CMK (cell line): ENCODE data around the gene ACTR3C.
"Not testable (repeated sequence)": the region's sequence is repeated elsewhere in the genome, so short reads cannot be mapped to it uniquely, and the experiment has no call there.

Source experiments
- DNase-seq: peaks from one replicate; pipeline ENCODE4 v3.0.0-alpha.2; 2010; ENCODE audit warnings: low read depth

Gene ACTR3C

GRCh38 chr7:150335108-150335773 is 11.9 kb upstream of the ACTR3C start:
- no peak for DNase-seq

- no peak for DNase-seq
These were observed 10.8 kb upstream of the ACTR3C start for GRCh38 chr7:150334108-150334507.

DNA sequence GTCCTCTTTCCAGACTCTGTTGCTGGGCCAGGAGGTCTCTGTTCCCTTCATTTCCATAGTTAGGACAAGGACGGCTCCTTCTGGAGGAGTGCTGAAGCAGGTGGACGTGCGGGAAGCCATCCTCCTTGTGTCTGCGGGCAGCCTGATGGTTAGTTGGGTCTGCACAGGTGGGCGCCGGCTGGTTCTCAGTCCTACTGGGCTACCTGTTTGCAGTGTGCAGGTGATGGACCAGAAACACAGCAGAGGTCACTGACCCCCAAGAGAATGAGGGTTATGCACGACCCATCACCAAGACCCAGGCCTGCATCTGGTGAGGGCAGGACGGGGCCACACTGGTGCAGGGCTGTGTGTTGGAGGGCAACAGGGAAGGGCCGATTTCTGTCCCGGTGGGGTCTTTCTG is 10.3 kb upstream of the ACTR3C start:
- DNase-seq, result no peak

DNA sequence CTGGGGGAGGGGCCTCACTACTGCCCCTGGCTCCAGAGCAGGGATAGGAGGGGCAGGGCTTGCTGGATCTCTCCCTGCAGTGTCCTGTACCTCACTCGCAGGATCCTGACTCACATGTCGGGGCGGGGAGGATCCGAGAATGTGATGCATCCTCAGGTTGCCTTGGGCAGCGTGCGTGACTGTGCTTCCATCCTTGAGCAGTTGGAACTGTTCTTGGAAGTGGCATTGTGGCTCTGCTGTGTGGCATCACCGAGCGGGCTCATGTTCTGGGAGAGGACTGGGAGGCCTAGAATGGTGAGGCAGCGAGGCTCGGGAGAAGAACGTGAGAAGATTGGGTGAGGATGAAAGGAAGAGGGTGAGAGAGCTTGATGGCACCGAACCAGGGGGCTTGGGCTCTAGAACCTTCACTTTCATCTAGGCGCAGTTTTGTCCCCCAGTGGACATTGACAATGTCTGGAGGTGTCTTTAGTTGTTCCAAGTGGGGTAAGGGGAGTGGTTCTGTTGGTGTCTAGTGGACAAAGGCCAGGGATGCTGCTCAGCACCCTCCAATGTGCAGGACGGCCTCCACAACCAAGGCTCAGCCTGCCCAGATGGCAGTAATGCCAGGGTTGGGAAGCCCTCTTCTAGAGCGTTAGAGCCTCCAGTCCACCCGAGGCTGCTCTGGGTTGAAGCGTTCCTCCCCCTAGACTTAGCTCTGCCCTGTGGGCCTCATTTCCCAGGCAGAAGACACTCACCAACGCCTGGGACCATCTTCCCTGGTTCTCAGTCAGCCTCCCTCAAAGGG is 9.7 kb upstream of the ACTR3C start:
- no peak for DNase-seq

DNA sequence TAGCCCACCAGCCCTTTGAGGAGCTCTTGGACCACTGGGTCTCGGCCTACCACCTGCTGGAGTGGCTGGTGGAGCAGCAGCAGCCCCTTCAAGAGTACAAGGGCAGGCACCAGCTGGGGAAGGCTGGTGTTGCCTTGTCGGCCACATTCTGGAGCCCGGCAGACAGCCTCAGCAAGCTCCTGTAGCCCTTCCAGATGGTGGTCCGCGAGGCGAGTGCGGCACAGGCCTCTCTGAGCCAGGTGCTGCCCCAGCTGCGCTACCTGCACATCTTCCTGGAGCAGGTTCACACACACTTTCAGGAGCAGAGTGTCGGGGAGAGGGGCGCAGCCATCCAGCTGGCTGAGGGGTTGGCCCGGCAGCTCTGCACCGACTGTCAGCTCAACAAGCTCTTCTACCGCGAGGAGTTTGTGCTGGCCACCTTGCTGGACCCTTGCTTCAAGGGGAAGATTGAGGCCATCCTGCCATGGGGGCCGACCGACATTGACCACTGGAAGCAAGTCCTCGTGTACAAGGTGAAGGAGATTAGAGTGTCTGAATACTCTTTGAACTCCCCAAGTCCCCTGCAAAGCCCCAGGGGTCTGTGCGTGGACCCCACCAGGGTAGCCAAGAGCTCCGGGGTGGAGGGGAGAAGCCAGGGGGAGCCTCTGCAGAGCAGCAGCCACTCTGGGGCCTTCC is 7.0 kb upstream of the ACTR3C start:
- DNase-seq, result no peak

GRCh38 chr7:150329331-150330120 is 6.2 kb upstream of the ACTR3C start:
- DNase-seq, result no peak

GRCh38 chr7:150327308-150327707 is 4.0 kb upstream of the ACTR3C start:
- DNase-seq, result no peak

- no peak for DNase-seq
These were observed 3.4 kb upstream of the ACTR3C start for GRCh38 chr7:150326657-150327268.

DNA sequence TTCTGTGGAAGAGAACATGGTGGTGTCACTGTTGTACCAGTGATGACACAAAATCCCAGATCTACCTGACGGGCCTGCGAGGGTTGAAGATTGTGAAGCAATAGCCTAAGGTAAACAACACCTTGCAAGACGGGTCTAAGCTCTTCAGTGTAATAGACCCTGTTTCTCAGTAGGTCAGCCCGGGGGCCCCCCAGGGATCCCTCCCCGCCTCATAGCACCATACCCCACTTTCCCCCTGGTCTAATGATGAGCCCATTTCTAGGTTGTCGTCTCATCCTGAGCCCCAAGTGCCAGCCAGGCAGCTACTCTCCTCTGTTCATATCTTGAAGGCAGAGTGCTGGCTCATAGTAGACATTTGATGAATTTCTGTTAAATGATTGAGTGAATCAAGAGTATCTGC is 2.6 kb upstream of the ACTR3C start:
- no peak for DNase-seq

DNA sequence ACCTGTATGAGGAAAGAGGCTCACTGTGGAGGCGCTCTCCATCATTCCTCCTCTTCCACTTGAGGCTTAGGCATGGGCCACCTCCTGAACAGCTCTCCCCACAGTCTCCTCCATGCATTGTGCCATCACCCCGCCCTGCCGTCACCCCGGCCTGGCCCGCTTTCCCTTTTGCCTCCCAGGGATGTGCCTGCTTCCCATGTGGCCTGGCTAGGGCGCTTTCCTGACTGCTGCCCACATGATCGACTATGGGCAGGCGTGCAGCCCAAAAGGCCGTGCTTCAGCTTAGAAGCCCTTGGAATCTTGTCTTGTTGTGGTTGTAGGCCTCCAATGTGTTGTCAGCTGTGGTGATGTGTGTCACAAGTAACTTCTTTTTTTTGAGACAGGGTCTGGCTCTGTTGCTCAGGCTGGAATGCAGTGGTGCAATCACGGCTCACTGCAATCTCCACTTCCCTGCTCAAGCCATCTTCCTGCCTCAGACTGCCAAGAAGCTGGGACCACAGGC is 1.8 kb upstream of the ACTR3C start:
- no peak for DNase-seq

GRCh38 chr7:150324373-150324961 is 1.1 kb upstream of the ACTR3C start:
- no peak for DNase-seq

- DNase-seq, result no peak
These were observed 482 bp upstream of the ACTR3C start for GRCh38 chr7:150323682-150324372.

- no peak for DNase-seq
These were observed 1.1 kb downstream of the ACTR3C start for GRCh38 chr7:150322114-150322832.

- DNase-seq, result no peak
These were observed 1.6 kb downstream of the ACTR3C start for GRCh38 chr7:150321788-150322113.

DNA sequence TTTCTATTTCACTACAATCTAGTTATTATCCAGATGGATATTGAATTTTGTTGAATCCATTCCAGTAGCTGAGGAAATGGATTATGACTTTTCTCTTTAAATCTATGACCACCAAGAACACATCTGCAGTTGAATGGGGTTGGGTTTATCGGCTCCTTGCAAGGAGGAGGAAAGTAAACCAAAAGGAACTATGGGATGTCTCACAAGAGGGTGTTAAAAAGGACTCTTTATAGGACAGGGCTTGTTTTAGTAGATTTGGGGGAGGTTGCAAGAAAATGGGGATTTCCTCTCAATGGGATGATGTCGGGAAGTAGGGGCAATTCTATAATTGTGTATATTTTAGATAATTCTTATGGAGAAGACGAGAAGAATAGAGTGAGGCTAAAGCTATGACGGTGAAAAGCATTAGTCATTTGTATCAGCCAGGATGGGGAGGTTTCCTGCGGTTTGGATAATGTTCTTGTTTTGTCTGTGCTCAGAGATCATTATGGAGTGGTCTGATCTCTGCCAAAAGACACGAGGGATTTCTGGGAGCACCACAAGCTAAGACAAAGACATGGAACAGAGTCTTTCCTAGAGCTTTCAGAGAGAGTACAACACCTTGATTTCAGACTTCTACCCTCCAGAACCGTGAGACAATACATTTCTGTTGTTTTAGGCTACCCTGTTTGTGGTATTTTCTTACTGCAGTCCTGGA is 5.4 kb downstream of the ACTR3C start:
- DNase-seq, result no peak

- not testable (repeated sequence) for DNase-seq
These were observed 6.4 kb downstream of the ACTR3C start for GRCh38 chr7:150316987-150317386.

DNA sequence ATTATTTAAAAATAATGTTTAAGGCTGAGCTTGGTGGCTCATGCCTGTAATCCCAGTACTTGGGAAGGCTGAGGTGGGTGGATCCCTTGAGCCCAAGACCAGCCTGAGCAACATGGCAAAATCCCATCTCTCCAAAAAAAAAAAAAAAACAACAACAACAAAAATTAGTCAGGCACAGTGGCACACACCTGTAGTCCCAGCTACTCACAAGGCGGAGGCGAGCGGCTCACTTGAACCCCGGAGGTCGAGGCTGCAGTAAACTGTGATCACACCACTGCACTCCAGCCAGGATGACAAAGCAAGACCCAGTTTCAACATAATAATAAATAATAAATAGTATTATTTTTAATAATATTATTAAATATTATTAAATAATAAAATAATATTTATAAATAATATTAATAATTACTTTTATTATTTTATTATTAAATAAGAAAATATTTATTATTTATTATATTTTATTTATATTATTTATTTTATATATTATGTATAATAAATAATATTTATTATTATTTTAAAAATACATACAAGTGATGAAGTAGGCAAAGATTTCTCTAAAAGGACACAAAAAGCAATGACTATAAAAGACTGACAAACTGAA is 8.6 kb downstream of the ACTR3C start:
- DNase-seq, result no peak

DNA sequence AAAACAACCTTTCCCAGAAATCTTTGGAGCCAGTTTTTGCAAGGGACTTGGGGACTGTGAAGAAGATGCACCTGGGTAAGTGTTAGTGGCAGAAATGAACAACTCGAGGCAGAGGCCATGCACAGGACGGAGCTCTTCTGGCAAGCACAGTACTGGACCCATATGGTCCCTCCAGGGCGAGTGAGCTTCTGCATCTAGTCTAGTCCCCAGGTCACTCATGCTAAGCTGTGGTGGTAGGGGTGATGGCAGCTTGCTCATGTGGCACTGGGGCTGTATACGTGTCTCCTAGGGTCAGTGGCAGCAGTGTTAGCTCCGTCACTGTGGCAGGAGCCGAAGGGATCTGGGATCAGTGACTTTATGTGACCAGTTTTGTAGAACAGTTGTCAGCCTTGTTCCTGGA is 9.5 kb downstream of the ACTR3C start:
- DNase-seq, result no peak

- no peak for DNase-seq
These were observed 10.0 kb downstream of the ACTR3C start for GRCh38 chr7:150313367-150313809.
